ENCODE results near the gene DALRD3. TPM values are rescaled to one million over a fixed set of nuclear protein-coding genes. Genes with fewer than 3 reads are reported as not detected.

The DALRD3 gene
- total RNA-seq, 1 experiment from 2014 or later: 42.7 TPM

- H3K4me1 Mint-ChIP-seq (ENCODE audit: insufficient read depth, unreplicated experiment): peaks cover 33% of the 10 kb centered on the region
- H3K27ac Mint-ChIP-seq (ENCODE audit: low read depth, unreplicated experiment): no peak overlapping the region
- BruUV-seq (replicated peaks): no TSS peak
- ChIA-PET POLR2A (interaction anchor here (0.5 to 9.9 kb wide), 7 partner anchors 8 to 380 kb away, joined by 3 to 128 read pairs (median 4); partner anchors contain the start of genes DALRD3 and QRICH1), CTCF (interaction anchor here (0.5 to 1.0 kb wide), 3 partner anchors 38 to 580 kb away, joined by 3 to 4 read pairs (median 4); partner anchors contain the start of gene ATRIP)
- DNase-seq (ENCODE audit: unreplicated experiment): no peak
- H3K36me3 Mint-ChIP-seq (ENCODE audit: insufficient read depth, unreplicated experiment): peaks cover 99% of the 10 kb centered on the region
- H3K27me3 Mint-ChIP-seq (ENCODE audit: insufficient read depth, unreplicated experiment): no peaks in the 10 kb centered on the region
- no peaks in the 10 kb centered on the region for H3K9me3 Mint-ChIP-seq (ENCODE audit: unreplicated experiment)
- intact Hi-C loops (cut with micrococcal nuclease): loop anchor here (5.0 to 10.0 kb wide), 2 partner anchors 66 to 129 kb away; partner anchors contain the start of gene QRICH1
- no peak for TF ChIP-seq CTCF (IDR thresholded peaks at IDR 0.05; ENCODE audit: unreplicated experiment)
- no peak overlapping the region for H3K4me3 Mint-ChIP-seq (ENCODE audit: unreplicated experiment)
These were observed 7.6 kb upstream of the DALRD3 start for GRCh38 chr3:49025793-49026520.

GRCh38 chr3:49025005-49025792 lies 6.8 kb upstream of the DALRD3 start:
- intact Hi-C loops (cut with micrococcal nuclease): loop anchor here (5.0 to 10.0 kb wide), 2 partner anchors 67 to 130 kb away; partner anchors contain the start of gene QRICH1
- Mint-ChIP-seq H3K9me3 (ENCODE audit: unreplicated experiment) (no peaks in the 10 kb centered on the region), H3K36me3 (ENCODE audit: insufficient read depth, unreplicated experiment) (peaks cover 91% of the 10 kb centered on the region), H3K27me3 (ENCODE audit: insufficient read depth, unreplicated experiment) (no peaks in the 10 kb centered on the region), H3K27ac (ENCODE audit: low read depth, unreplicated experiment) (no peak overlapping the region), H3K4me3 (ENCODE audit: unreplicated experiment) (no peak overlapping the region), H3K4me1 (ENCODE audit: insufficient read depth, unreplicated experiment) (peaks cover 33% of the 10 kb centered on the region)
- no peak for DNase-seq (ENCODE audit: unreplicated experiment)
- ChIA-PET POLR2A (interaction anchor here (0.5 to 9.9 kb wide), 4 partner anchors 18 to 68 kb away, joined by 3 to 128 read pairs (median 6); partner anchors contain the start of genes QRICH1 and WDR6), CTCF (no interaction called here)
- no TSS peak for BruUV-seq (replicated peaks)
- TF ChIP-seq CTCF (IDR thresholded peaks at IDR 0.05; ENCODE audit: unreplicated experiment): no peak

DNA sequence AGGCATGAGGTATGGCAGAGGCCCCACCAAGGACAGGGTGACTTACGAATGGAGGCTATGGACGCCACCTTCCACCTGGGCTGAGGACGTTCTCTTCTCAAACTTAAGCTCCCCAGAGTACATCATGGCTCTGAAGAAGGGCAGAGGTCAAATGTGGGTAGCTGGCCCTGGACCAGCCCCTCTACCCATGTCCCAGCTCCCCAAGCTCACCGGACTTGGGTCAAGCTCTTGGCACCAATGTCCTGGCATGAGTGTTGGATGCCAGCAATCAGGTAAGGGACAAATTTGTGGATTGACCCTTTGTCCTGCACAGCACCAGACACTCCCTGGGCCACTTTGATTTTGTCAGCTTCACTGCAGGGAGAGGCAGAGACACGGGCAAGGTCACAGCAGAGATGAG lies 6.1 kb upstream of the DALRD3 start:
- no peak for TF ChIP-seq CTCF (IDR thresholded peaks at IDR 0.05; ENCODE audit: unreplicated experiment)
- peaks cover 83% of the 10 kb centered on the region for H3K36me3 Mint-ChIP-seq (ENCODE audit: insufficient read depth, unreplicated experiment)
- H3K27ac Mint-ChIP-seq (ENCODE audit: low read depth, unreplicated experiment): peak overlapping the region; percentile 69
- peaks cover 30% of the 10 kb centered on the region for H3K4me1 Mint-ChIP-seq (ENCODE audit: insufficient read depth, unreplicated experiment)
- no peak overlapping the region for H3K4me3 Mint-ChIP-seq (ENCODE audit: unreplicated experiment)
- ChIA-PET CTCF (interaction anchor here (0.6 to 1.6 kb wide), 3 partner anchors 28 to 536 kb away, joined by 3 to 6 read pairs (median 4); partner anchors contain the start of gene USP19), POLR2A (interaction anchor here (0.6 to 9.9 kb wide), 3 partner anchors 17 to 69 kb away, joined by 3 to 128 read pairs (median 3); partner anchors contain the start of genes QRICH1 and WDR6)
- H3K9me3 Mint-ChIP-seq (ENCODE audit: unreplicated experiment): no peaks in the 10 kb centered on the region
- intact Hi-C loops (cut with micrococcal nuclease): loop anchor here (10.0 kb wide), 1 partner anchor 130 kb away; no protein-coding TSS in a partner anchor
- BruUV-seq (replicated peaks): TSS peak; percentile 6
- H3K27me3 Mint-ChIP-seq (ENCODE audit: insufficient read depth, unreplicated experiment): no peaks in the 10 kb centered on the region
- DNase-seq (ENCODE audit: unreplicated experiment): no peak
